ENCODE data around the gene PTPN2.

DNA sequence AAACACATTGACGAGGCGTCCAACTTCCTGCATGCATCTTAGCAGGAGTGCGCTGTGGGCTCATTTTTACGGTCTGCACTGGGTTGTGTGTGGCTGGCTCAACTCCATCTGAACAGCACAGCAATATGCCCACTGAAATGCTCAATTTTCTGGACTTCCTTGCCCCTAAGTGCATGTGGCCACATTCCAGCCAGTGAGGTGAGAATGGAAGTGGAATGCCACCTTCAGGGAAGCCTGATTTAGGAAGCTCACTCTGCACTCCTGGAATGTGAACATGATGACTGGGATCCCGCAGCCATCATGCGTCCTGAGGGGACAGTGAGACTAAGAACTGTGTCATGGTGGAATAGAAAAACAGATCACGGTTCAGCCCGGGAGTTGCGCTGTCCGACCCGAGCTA, 105.0 kb downstream of the PTPN2 start:
- TF ChIP-seq, protein P1, sequence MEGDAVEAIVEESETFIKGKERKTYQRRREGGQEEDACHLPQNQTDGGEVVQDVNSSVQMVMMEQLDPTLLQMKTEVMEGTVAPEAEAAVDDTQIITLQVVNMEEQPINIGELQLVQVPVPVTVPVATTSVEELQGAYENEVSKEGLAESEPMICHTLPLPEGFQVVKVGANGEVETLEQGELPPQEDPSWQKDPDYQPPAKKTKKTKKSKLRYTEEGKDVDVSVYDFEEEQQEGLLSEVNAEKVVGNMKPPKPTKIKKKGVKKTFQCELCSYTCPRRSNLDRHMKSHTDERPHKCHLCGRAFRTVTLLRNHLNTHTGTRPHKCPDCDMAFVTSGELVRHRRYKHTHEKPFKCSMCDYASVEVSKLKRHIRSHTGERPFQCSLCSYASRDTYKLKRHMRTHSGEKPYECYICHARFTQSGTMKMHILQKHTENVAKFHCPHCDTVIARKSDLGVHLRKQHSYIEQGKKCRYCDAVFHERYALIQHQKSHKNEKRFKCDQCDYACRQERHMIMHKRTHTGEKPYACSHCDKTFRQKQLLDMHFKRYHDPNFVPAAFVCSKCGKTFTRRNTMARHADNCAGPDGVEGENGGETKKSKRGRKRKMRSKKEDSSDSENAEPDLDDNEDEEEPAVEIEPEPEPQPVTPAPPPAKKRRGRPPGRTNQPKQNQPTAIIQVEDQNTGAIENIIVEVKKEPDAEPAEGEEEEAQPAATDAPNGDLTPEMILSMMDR (IDR thresholded peaks at IDR 0.05; ENCODE audit: borderline replicate concordance, extremely low read depth, low read length, poor library complexity, severe bottlenecking) = peak; percentile 38
- no peak for TF ChIP-seq EZH2 (IDR thresholded peaks at IDR 0.05; ENCODE audit: borderline replicate concordance, low read depth, low read length, severe bottlenecking)
